ENCODE data around the gene DNM3.

DNM3 gene

DNA sequence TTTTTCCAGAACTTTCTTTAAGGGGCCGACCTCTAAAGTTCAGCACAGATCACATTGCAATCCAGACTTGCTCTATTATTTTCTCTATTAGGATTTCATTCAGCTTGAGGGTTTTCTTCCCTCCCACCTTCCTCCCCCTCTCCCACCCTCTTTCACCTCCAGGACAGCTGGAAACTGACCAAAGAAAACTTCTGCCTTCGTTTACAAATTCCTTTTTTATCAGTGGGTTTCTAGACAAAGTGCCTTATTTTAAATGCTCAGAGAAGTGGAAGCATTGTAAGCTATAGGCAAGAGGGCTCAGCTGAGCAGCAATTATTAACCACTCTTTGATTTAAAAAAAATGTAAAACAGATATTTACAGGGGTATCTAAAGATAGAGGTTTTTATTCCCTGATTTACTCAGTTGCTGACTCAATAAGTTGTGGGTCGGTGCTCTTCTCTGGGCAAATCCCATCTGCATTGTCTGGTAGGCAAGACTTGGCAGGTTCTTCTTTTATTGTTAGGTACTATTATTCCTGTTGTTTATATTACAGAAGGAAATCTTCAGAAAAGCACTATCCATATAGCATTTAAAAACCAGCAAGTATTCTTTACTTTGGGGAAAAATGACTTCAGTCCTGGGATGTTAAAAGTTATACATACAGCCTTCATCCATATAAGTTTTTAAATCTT is 302.2 kb downstream of the DNM3 start:
- H3K4me3 Mint-ChIP-seq, result no peak overlapping the region
- no peaks in the 10 kb centered on the region for H3K9me3 Mint-ChIP-seq
- H3K27me3 Mint-ChIP-seq, result no peaks in the 10 kb centered on the region
- no peaks in the 10 kb centered on the region for H3K4me1 Mint-ChIP-seq
- CTCF ChIA-PET, result no interaction called here
- DNase-seq, result no peak
- H3K36me3 Mint-ChIP-seq, result no peaks in the 10 kb centered on the region
- H3K27ac Mint-ChIP-seq, result no peak overlapping the region

DNA sequence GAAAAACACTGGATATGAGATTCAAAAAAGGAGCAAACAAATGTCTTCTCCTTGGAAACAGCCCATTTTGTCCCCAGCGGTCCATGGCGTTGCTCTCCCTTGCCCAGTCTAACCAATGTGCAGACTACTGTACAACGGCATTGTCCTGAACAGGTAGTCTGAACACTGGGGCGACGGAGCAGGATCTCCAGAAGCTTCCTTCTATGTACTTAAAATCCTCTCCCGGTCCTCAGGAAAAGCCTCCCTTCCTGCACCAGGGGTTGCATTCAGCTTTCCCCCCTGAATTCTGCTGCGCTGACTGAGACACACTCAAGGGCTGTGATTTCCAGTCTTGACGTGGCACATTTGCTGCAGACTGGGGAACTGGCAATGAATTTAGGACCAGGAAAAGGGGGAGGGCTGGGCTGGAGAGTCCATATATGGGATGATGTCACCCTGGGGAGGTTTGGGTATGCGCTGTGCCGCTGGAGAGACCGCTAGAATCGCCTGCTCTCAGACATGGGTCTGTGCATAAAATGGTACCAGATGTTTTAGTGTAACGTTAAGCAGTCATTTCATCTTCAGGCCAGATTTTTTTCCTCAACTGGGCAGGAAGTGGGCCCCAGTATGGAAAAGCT is 303.3 kb downstream of the DNM3 start:
- no peak overlapping the region for H3K4me3 Mint-ChIP-seq
- no peaks in the 10 kb centered on the region for H3K4me1 Mint-ChIP-seq
- DNase-seq, result no peak
- no peaks in the 10 kb centered on the region for H3K9me3 Mint-ChIP-seq
- no peaks in the 10 kb centered on the region for H3K27me3 Mint-ChIP-seq
- no peak overlapping the region for H3K27ac Mint-ChIP-seq
- CTCF ChIA-PET, result no interaction called here
- H3K36me3 Mint-ChIP-seq, result no peaks in the 10 kb centered on the region

DNA sequence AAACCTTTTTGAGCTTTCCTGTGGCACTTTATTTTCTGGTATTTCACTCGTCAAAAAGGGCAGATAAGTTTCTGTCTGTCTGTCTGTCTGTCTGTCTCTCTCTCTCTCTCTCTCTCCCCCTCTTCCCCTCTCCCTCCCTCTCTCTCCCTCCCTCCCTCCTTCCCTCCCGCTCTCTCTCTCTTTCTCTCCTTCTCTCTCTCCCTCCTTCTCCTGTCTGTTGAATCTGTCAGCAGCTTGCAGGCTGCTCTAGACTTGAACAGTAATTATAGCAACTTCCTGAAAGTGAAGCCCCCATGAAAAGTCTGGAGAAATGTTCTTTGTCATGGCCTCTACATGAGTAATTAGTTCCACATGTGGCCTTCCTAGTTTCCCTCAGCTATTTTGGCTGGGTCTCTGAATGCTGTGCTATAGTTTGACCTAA is 303.9 kb downstream of the DNM3 start:
- H3K27ac Mint-ChIP-seq, result no peak overlapping the region
- no peaks in the 10 kb centered on the region for H3K4me1 Mint-ChIP-seq
- DNase-seq, result no peak
- H3K9me3 Mint-ChIP-seq, result no peaks in the 10 kb centered on the region
- no peaks in the 10 kb centered on the region for H3K27me3 Mint-ChIP-seq
- CTCF ChIA-PET, result no interaction called here
- H3K4me3 Mint-ChIP-seq, result no peak overlapping the region
- H3K36me3 Mint-ChIP-seq, result no peaks in the 10 kb centered on the region

DNA sequence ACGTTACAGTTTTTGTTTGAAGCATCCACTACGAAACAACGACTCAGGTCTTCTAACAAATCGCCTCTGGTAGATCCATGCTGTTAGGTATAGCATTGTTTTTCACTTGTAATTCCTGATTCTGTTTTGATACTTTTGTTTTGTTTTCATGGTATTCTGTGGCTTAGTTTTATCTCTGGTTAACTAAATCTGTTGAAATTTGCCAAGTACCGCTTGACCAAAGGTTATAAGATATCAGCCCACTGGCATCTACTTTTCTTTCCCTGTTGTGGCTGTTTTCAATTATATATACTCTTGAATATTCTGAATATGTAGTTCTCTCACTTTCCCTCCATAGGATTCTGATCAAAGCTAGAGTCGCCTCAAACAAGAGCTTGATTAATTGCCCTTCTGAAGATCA is 304.4 kb downstream of the DNM3 start:
- H3K4me3 Mint-ChIP-seq, result no peak overlapping the region
- no peak overlapping the region for H3K27ac Mint-ChIP-seq
- H3K9me3 Mint-ChIP-seq, result no peaks in the 10 kb centered on the region
- CTCF ChIA-PET, result no interaction called here
- H3K36me3 Mint-ChIP-seq, result no peaks in the 10 kb centered on the region
- no peaks in the 10 kb centered on the region for H3K27me3 Mint-ChIP-seq
- DNase-seq, result no peak
- no peaks in the 10 kb centered on the region for H3K4me1 Mint-ChIP-seq

DNA sequence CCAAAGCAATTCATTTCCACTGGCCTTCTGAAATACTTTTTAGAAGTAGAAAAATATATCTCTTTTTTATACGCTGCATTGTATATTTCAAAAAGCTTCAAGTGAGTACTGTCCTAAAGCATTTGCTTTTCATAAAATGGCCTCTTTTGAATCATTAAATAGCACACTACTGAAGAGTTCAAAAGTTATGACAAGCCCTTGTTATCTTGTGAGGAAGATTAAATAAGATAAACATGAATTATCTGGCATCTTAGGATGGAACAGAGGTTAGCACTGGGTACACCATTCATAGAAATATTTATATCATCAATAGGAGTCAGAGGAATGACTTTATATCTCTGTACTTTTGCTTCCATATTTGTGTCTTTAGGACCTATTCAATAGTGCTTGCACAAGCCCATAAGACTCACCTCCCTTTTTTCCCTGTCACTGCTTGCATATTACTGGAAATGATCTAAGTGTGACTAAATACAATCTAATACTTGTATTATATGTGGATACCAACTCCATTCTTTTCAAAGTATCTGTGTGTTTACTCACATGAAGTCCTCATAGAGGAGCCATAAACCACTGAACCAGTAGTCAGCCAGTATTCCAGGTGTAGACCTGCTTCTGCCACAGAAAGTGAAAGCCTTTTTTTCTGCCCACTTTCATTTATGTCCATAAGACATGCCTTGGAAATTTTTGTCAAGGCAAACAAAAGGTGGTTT is 305.0 kb downstream of the DNM3 start:
- DNase-seq, result no peak
- no peaks in the 10 kb centered on the region for H3K36me3 Mint-ChIP-seq

DNA sequence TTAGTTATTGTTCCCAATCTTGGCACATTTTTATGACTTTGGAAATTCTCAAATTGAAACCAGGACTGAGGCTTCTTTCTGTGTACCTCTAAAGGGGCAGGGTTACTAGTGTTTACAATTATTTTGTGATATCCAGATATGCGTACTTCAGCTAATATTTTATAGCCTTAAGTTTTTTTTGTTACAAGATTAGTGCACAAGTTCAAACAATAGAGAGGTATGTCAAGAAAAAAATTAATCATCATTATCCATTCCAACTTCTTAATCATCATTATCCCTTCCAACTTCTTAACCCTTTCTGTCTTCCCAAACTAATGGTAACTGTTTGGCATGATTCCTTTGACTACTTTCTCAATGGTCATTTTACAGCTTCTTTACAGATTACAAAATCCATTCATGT is 306.2 kb downstream of the DNM3 start:
- no peaks in the 10 kb centered on the region for H3K9me3 Mint-ChIP-seq
- no peaks in the 10 kb centered on the region for H3K27me3 Mint-ChIP-seq
- H3K36me3 Mint-ChIP-seq, result no peaks in the 10 kb centered on the region
- DNase-seq, result no peak
- no peak overlapping the region for H3K27ac Mint-ChIP-seq
- no peak overlapping the region for H3K4me3 Mint-ChIP-seq
- H3K4me1 Mint-ChIP-seq, result no peaks in the 10 kb centered on the region
- CTCF ChIA-PET, result no interaction called here

More for the DNA sequence above, 305.0 kb downstream of the DNM3 start:
- CTCF ChIA-PET, result no interaction called here
- Mint-ChIP-seq H3K4me1 (no peaks in the 10 kb centered on the region), H3K27ac (no peak overlapping the region), H3K27me3 (no peaks in the 10 kb centered on the region), H3K4me3 (no peak overlapping the region), H3K9me3 (no peaks in the 10 kb centered on the region)

DNA sequence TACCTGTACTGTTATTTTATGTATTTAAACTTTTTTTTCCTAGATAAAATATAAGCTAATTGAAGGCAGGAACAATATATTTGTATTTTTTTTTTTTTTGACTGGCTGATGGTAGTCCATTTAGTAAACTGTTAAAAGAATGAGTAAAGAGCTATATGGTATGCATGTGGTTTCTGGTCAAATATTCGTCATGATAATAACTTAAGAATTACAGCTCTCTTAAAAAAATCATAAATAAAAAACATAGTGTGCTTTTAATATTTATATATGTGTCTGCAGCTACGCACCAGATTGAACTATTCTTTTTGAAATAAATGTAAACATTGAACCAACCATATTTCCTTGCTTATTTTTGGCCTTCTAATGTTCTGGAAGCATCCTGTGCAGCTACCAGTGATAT is 306.9 kb downstream of the DNM3 start:
- Mint-ChIP-seq H3K27me3 (no peaks in the 10 kb centered on the region), H3K36me3 (no peaks in the 10 kb centered on the region), H3K27ac (no peak overlapping the region), H3K4me1 (no peaks in the 10 kb centered on the region), H3K4me3 (no peak overlapping the region), H3K9me3 (no peaks in the 10 kb centered on the region)
- CTCF ChIA-PET, result interaction anchor here (1.1 kb wide), 1 partner anchor 247 kb away, joined by 5 read pairs; no protein-coding TSS in a partner anchor
- DNase-seq, result no peak

DNA sequence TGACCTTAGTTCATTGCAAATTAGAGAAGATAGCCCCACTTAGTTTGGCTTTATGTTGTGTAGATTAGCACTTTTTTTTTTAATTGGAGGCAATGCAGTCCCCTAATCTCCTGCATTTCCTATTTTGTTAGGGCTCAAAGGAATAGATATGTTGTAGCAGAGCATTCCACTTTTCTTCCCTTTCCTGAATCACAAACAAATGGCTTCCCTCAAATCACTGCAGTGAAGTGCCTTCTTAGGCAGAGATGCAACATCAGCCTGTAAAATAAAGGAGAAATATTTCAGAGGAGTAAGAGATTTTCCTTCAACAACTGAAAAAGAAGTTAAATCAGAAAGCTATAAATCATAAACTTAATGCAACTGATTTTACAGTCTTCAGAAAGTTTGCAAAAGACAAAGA is 307.4 kb downstream of the DNM3 start:
- Mint-ChIP-seq H3K36me3 (no peaks in the 10 kb centered on the region), H3K9me3 (no peaks in the 10 kb centered on the region), H3K27ac (no peak overlapping the region), H3K4me3 (no peak overlapping the region), H3K4me1 (no peaks in the 10 kb centered on the region), H3K27me3 (no peaks in the 10 kb centered on the region)
- no peak for DNase-seq
- CTCF ChIA-PET, result interaction anchor here (1.1 to 1.2 kb wide), 2 partner anchors 17 to 246 kb away, joined by 3 to 5 read pairs; no protein-coding TSS in a partner anchor

DNA sequence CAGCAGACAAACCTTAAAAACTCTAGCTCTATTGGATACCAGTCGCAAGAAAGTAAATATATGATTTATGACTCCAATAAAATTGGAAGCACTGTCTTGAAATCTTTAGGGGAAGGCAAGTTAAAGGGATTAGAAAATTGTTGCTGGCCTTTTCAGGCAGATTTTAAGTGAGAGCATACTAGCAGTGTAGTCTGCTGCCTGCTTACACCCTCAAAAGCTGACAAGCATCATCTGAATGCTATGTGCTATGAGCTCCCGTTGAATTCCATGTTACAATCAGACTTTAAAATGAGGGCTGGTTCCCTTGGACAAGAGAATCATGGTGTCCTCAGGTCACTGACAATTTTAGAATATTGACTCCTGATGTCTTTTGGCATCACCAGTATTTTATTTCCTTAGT is 308.0 kb downstream of the DNM3 start:
- Mint-ChIP-seq H3K9me3 (no peaks in the 10 kb centered on the region), H3K4me1 (peaks cover 2% of the 10 kb centered on the region), H3K4me3 (no peak overlapping the region), H3K27ac (no peak overlapping the region), H3K36me3 (no peaks in the 10 kb centered on the region), H3K27me3 (no peaks in the 10 kb centered on the region)
- no peak for DNase-seq
- CTCF ChIA-PET, result interaction anchor here (1.2 kb wide), 1 partner anchor 17 kb away, joined by 3 read pairs; no protein-coding TSS in a partner anchor

DNA sequence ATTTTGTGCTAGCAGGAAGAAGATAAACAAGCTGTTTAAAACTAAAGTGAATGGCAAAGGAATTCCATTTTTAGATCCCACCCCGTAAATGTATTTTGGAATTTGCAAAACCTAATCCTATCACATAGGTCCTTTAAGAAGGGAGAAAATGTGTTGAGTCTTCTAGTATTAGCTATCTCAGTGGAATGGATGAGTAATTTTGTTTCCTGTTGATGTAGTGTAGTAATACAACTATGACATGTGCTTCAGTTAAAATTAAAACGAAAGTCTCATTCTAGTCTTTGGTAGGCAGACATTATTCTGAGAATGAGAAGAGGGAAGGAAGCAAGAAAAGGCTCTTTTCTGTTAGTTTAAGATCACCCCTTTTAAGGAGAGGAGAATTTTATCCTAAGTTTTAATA is 313.3 kb downstream of the DNM3 start:
- no peaks in the 10 kb centered on the region for H3K27me3 Mint-ChIP-seq
- H3K4me1 Mint-ChIP-seq, result peaks cover 9% of the 10 kb centered on the region
- CTCF ChIA-PET, result no interaction called here
- DNase-seq, result no peak
- H3K36me3 Mint-ChIP-seq, result no peaks in the 10 kb centered on the region
- H3K27ac Mint-ChIP-seq, result peak overlapping the region; percentile 89
- no peak overlapping the region for H3K4me3 Mint-ChIP-seq
- H3K9me3 Mint-ChIP-seq, result no peaks in the 10 kb centered on the region

DNA sequence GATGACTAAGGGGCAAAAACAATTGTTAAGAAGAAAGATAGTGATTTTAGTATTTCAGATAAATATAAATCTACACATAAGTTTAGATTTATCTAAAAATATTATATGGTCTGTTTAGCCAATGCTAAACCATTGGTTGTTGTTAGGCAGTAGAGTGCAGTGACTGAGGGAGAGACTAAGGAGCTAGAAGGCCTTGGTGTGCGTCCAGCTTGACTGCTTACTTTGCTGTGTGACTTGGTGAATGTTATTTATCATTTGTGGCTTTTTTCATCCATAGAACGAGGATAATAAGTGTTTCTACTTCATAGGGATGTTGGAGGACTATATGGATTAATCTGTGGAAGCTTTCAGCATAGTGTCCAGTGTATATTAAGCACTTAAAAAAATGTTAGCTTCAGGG is 314.5 kb downstream of the DNM3 start:
- Mint-ChIP-seq H3K27ac (no peak overlapping the region), H3K27me3 (no peaks in the 10 kb centered on the region), H3K4me1 (peaks cover 9% of the 10 kb centered on the region), H3K36me3 (no peaks in the 10 kb centered on the region), H3K9me3 (no peaks in the 10 kb centered on the region), H3K4me3 (no peak overlapping the region)
- CTCF ChIA-PET, result no interaction called here
- no peak for DNase-seq

DNA sequence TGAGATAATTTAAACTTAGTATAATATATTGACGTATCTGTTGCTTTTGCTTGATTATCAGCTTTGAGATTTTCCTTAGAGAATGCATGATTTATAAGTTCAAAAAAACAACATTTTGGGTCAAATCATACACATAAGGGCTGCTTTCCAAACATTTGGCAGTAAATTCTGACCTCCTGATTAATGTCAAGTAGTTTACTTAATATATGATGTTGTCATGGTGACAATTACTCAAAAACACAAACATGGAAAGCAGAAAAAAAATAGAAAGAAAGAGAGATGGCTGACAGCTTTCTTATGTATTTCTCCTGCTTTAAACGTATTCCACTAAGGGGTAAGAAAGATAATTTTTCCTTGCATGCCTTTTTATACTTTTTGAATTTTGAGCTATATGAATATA is 320.9 kb downstream of the DNM3 start:
- no peaks in the 10 kb centered on the region for H3K4me1 Mint-ChIP-seq
- CTCF ChIA-PET, result interaction anchor here (1.2 kb wide), 1 partner anchor 28 kb away, joined by 3 read pairs; no protein-coding TSS in a partner anchor
- no peaks in the 10 kb centered on the region for H3K9me3 Mint-ChIP-seq
- no peak overlapping the region for H3K27ac Mint-ChIP-seq
- no peaks in the 10 kb centered on the region for H3K27me3 Mint-ChIP-seq
- no peak for DNase-seq
- H3K36me3 Mint-ChIP-seq, result no peaks in the 10 kb centered on the region
- H3K4me3 Mint-ChIP-seq, result no peak overlapping the region

DNA sequence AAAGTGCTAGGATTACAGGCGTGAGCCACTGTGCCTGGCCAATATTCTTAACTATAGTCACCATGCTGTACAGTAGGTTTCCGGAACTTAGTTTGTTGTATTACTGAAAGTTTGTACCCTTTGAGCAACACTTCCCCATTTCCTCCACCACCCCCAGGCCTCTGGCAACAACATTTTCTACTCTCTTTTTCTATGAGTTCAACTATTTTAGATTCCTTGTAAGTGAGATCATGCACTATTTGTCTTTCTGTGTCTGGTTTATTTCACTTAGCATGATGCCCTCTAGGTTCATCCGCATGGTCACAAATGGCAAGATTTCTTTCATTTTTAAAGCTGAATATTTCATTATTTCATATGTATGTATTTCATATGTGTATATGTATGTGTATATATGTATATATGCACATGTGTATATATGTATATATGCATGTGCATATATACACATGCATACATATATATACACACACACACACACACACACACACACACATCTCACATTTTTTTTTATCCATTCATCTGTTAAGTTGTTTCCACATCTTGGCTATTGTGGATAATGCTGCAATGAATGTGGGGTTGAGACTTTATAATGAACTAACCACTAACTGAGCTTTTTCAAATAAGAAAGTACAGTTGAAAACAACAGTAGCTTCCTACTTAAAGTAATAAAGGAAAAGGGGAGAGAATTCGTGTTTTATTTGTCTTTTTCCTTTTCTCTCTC is 322.4 kb downstream of the DNM3 start:
- H3K36me3 Mint-ChIP-seq, result no peaks in the 10 kb centered on the region
- CTCF ChIA-PET, result no interaction called here
- no peak for DNase-seq
- H3K27me3 Mint-ChIP-seq, result no peaks in the 10 kb centered on the region
- no peaks in the 10 kb centered on the region for H3K9me3 Mint-ChIP-seq
- no peak overlapping the region for H3K27ac Mint-ChIP-seq
- no peaks in the 10 kb centered on the region for H3K4me1 Mint-ChIP-seq
- H3K4me3 Mint-ChIP-seq, result no peak overlapping the region

DNA sequence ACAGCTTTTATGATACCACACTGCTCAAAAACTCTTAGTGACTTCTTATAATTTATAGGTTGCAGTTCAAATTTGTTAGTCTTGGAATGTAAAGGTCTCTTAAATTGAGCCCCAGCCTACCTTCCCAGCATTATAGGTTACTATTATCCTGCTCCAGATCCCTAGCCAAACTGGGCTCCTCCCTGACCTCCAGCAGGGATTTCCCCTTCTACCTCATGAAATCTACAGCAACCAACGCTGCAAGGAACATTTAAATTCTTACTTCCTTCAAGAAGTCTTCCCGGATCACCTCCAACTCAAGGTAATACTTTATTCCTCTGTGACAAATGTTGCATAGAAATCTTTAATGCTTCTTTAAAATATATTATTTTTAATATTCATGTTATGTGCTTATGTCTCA is 324.1 kb downstream of the DNM3 start:
- H3K4me3 Mint-ChIP-seq, result no peak overlapping the region
- H3K27ac Mint-ChIP-seq, result no peak overlapping the region
- DNase-seq, result no peak
- CTCF ChIA-PET, result interaction anchor here (0.8 kb wide), 1 partner anchor 16 kb away, joined by 3 read pairs; no protein-coding TSS in a partner anchor
- no peaks in the 10 kb centered on the region for H3K4me1 Mint-ChIP-seq
- no peaks in the 10 kb centered on the region for H3K36me3 Mint-ChIP-seq
- no peaks in the 10 kb centered on the region for H3K9me3 Mint-ChIP-seq
- no peaks in the 10 kb centered on the region for H3K27me3 Mint-ChIP-seq

Data from activated naive CD4-positive, alpha-beta T cell treated with anti-CD3 and anti-CD28 coated beads, Interleukin-2, amount 10 ng/mL, durations not matched to agents 7 days and 5 days (primary cell).